ENCODE measurements around the gene LCN1.

Gene LCN1

DNA sequence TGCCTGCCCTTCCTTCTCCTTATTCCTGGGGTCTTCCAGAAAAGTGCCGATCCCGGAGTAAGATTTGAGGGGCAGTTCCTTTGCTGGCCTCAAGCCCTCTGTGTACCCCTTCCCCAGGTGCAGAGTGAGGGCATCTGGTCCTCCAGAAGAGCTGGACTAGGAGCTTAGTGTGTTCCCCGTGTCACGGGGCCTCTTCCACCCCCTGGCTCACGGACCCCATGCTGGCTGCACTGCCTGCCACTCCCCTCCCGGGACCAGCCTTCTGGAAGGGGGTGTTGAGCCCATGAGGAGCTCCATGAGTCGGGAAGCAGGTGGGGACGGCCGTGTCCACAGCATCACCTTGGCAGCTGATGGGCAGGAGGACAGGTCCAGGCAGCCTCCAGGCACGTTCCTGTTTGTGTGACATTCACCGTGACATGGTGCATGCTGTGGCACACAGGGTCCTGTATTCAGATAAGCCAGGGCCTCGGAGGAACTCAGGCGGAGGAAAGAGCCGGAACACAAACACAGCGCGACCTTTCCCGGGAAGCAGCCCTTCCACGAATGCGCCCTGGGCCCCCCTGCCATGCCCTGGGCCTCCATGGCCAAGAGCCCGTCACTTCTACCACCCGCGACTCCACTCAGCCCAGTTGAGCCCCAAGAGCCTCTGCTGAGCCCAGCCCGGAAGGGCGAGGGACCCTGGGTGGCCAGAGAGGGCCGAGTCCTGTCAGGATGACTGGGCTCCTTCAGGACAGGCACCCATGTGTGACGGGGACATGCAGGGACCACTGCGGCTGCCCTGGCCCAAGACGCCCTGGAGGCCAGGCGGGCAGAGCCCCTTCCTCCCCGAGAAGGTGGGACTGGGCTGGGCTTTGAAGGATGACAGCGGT lies 5.9 kb upstream of the LCN1 start:
- H3K27me3 ChIP-seq (ENCODE audit: control insufficient read depth, insufficient read depth, low read length, poor library complexity, severe bottlenecking), result no peaks in the 10 kb centered on the region
- WGBS, 2 experiments, result 93% methylated on average over 31 of the region's 31 CpGs
- H3K4me3 ChIP-seq (ENCODE audit: insufficient read depth, low read depth, low read length), result no peak overlapping the region
- H3K4me1 ChIP-seq (ENCODE audit: control insufficient read depth, insufficient read depth, low read length), result no peaks in the 10 kb centered on the region
- H3K27ac ChIP-seq (ENCODE audit: insufficient read depth, low read depth, low read length, poor library complexity, severe bottlenecking), result no peak overlapping the region
- no peaks in the 10 kb centered on the region for H3K36me3 ChIP-seq (ENCODE audit: control insufficient read depth, insufficient read depth, low read length)
- H3K9me3 ChIP-seq (ENCODE audit: control insufficient read depth, low read length), result no peaks in the 10 kb centered on the region

GRCh38 chr9:135516132-135516860 lies 4.9 kb upstream of the LCN1 start:
- Histone ChIP-seq H3K4me3 (ENCODE audit: insufficient read depth, low read depth, low read length) (no peak overlapping the region), H3K27me3 (ENCODE audit: control insufficient read depth, insufficient read depth, low read length, poor library complexity, severe bottlenecking) (no peaks in the 10 kb centered on the region), H3K4me1 (ENCODE audit: control insufficient read depth, insufficient read depth, low read length) (no peaks in the 10 kb centered on the region), H3K27ac (ENCODE audit: insufficient read depth, low read depth, low read length, poor library complexity, severe bottlenecking) (no peak overlapping the region), H3K36me3 (ENCODE audit: control insufficient read depth, insufficient read depth, low read length) (no peaks in the 10 kb centered on the region), H3K9me3 (ENCODE audit: control insufficient read depth, low read length) (no peaks in the 10 kb centered on the region)
- WGBS, 2 experiments, result 92 to 93% methylated on average over 25 of the region's 25 CpGs

DNA sequence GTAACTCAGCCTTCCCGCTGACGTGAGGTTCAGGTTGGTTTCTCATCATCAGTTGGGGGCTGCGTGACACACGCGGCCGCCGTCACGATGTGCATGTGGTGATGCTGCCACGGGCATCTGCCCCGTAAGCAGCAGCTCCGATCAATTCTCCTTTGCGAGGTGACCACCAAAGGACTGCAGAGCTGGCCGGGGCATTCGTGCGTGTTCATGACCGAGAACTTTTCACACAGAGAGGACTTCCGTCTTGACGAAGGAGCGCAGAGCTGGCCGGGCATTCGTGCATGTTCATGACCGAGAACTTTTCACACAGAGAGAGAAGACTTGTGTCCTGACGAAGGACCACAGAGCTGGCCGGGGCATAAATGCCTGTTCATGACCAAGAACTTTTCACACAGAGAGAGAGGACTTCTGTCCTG lies 3.8 kb upstream of the LCN1 start:
- H3K27ac ChIP-seq (ENCODE audit: insufficient read depth, low read depth, low read length, poor library complexity, severe bottlenecking), result no peak overlapping the region
- no peaks in the 10 kb centered on the region for H3K4me1 ChIP-seq (ENCODE audit: control insufficient read depth, insufficient read depth, low read length)
- no peaks in the 10 kb centered on the region for H3K9me3 ChIP-seq (ENCODE audit: control insufficient read depth, low read length)
- WGBS, 2 experiments, result 94 to 95% methylated on average over 24 of the region's 24 CpGs
- H3K4me3 ChIP-seq (ENCODE audit: insufficient read depth, low read depth, low read length), result no peak overlapping the region
- no peaks in the 10 kb centered on the region for H3K36me3 ChIP-seq (ENCODE audit: control insufficient read depth, insufficient read depth, low read length)
- no peaks in the 10 kb centered on the region for H3K27me3 ChIP-seq (ENCODE audit: control insufficient read depth, insufficient read depth, low read length, poor library complexity, severe bottlenecking)

GRCh38 chr9:135519179-135519971 lies 1.9 kb upstream of the LCN1 start:
- Histone ChIP-seq H3K27ac (ENCODE audit: insufficient read depth, low read depth, low read length, poor library complexity, severe bottlenecking) (no peak overlapping the region), H3K27me3 (ENCODE audit: control insufficient read depth, insufficient read depth, low read length, poor library complexity, severe bottlenecking) (no peaks in the 10 kb centered on the region), H3K9me3 (ENCODE audit: control insufficient read depth, low read length) (no peaks in the 10 kb centered on the region), H3K4me3 (ENCODE audit: insufficient read depth, low read depth, low read length) (no peak overlapping the region), H3K36me3 (ENCODE audit: control insufficient read depth, insufficient read depth, low read length) (no peaks in the 10 kb centered on the region), H3K4me1 (ENCODE audit: control insufficient read depth, insufficient read depth, low read length) (no peaks in the 10 kb centered on the region)
- WGBS, 2 experiments, result 90 to 95% methylated on average over 10 of the region's 10 CpGs

GRCh38 chr9:135521608-135522095 lies 412 bp downstream of the LCN1 start:
- Histone ChIP-seq H3K27me3 (ENCODE audit: control insufficient read depth, insufficient read depth, low read length, poor library complexity, severe bottlenecking) (no peaks in the 10 kb centered on the region), H3K4me1 (ENCODE audit: control insufficient read depth, insufficient read depth, low read length) (peaks cover under 1% of the 10 kb centered on the region), H3K4me3 (ENCODE audit: insufficient read depth, low read depth, low read length) (no peak overlapping the region), H3K9me3 (ENCODE audit: control insufficient read depth, low read length) (no peaks in the 10 kb centered on the region), H3K36me3 (ENCODE audit: control insufficient read depth, insufficient read depth, low read length) (no peaks in the 10 kb centered on the region), H3K27ac (ENCODE audit: insufficient read depth, low read depth, low read length, poor library complexity, severe bottlenecking) (no peak overlapping the region)
- WGBS, 2 experiments, result 94% methylated on average over 9 to 11 of the region's 11 CpGs

DNA sequence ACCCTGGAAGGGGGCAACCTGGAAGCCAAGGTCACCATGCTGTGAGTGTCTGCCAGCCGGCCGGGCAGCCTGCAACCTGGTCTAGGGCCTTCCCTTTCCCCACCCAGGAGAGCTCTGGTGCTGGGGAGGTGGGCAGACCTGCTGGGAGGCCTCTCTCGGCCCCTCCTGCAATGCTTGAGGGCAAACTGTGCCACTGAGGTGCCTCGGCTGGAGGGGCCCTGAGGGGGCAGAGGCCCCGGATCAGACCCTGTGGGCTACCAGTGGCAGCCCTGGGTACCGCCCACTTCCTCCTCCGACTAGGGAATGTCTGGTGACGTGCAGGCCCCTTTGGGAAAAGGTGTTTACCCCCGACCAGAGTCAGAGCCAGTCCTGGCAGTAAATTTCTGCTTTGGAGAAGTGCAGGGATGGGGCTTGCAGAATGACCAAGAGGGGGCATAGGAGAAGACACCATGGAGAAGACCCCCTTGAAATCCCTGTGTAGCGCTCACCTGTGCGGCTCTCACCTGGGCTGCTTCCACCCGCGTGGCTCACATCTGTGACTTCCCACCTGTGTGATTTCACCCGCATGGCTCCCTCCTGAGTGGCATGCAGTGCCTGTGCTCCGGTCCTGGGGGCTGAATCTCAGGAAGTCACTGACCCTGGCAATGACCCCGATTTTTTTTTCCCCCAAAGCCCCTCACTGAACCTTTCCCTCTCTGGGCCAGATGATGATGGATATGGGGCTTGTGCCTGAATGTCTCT lies 1.1 kb downstream of the LCN1 start:
- Histone ChIP-seq H3K27ac (ENCODE audit: insufficient read depth, low read depth, low read length, poor library complexity, severe bottlenecking) (no peak overlapping the region), H3K27me3 (ENCODE audit: control insufficient read depth, insufficient read depth, low read length, poor library complexity, severe bottlenecking) (no peaks in the 10 kb centered on the region), H3K36me3 (ENCODE audit: control insufficient read depth, insufficient read depth, low read length) (no peaks in the 10 kb centered on the region), H3K4me3 (ENCODE audit: insufficient read depth, low read depth, low read length) (no peak overlapping the region), H3K9me3 (ENCODE audit: control insufficient read depth, low read length) (no peaks in the 10 kb centered on the region), H3K4me1 (ENCODE audit: control insufficient read depth, insufficient read depth, low read length) (peaks cover 6% of the 10 kb centered on the region)
- WGBS, 2 experiments, result 88 to 91% methylated on average over 16 of the region's 16 CpGs

- Histone ChIP-seq H3K4me1 (ENCODE audit: control insufficient read depth, insufficient read depth, low read length) (peaks cover 6% of the 10 kb centered on the region), H3K36me3 (ENCODE audit: control insufficient read depth, insufficient read depth, low read length) (no peaks in the 10 kb centered on the region), H3K27me3 (ENCODE audit: control insufficient read depth, insufficient read depth, low read length, poor library complexity, severe bottlenecking) (no peaks in the 10 kb centered on the region), H3K4me3 (ENCODE audit: insufficient read depth, low read depth, low read length) (no peak overlapping the region), H3K27ac (ENCODE audit: insufficient read depth, low read depth, low read length, poor library complexity, severe bottlenecking) (no peak overlapping the region), H3K9me3 (ENCODE audit: control insufficient read depth, low read length) (no peaks in the 10 kb centered on the region)
- 90 to 91% methylated on average over 17 of the region's 17 CpGs for WGBS, 2 experiments
Measured at GRCh38 chr9:135522931-135523330, 1.7 kb downstream of the LCN1 start.

GRCh38 chr9:135523521-135524129 lies 2.4 kb downstream of the LCN1 start:
- Histone ChIP-seq H3K9me3 (ENCODE audit: control insufficient read depth, low read length) (no peaks in the 10 kb centered on the region), H3K4me3 (ENCODE audit: insufficient read depth, low read depth, low read length) (no peak overlapping the region), H3K27ac (ENCODE audit: insufficient read depth, low read depth, low read length, poor library complexity, severe bottlenecking) (no peak overlapping the region), H3K4me1 (ENCODE audit: control insufficient read depth, insufficient read depth, low read length) (peaks cover 6% of the 10 kb centered on the region), H3K27me3 (ENCODE audit: control insufficient read depth, insufficient read depth, low read length, poor library complexity, severe bottlenecking) (no peaks in the 10 kb centered on the region), H3K36me3 (ENCODE audit: control insufficient read depth, insufficient read depth, low read length) (no peaks in the 10 kb centered on the region)
- WGBS, 2 experiments, result 86 to 87% methylated on average over 21 of the region's 21 CpGs

- Histone ChIP-seq H3K4me3 (ENCODE audit: insufficient read depth, low read depth, low read length) (no peak overlapping the region), H3K27ac (ENCODE audit: insufficient read depth, low read depth, low read length, poor library complexity, severe bottlenecking) (no peak overlapping the region)
Measured at GRCh38 chr9:135524130-135524861, 3.1 kb downstream of the LCN1 start.

More at GRCh38 chr9:135524130-135524861, 3.1 kb downstream of the LCN1 start:
- no peaks in the 10 kb centered on the region for H3K36me3 ChIP-seq (ENCODE audit: control insufficient read depth, insufficient read depth, low read length)
- no peaks in the 10 kb centered on the region for H3K9me3 ChIP-seq (ENCODE audit: control insufficient read depth, low read length)
- 85 to 87% methylated on average over 27 of the region's 27 CpGs for WGBS, 2 experiments
- H3K27me3 ChIP-seq (ENCODE audit: control insufficient read depth, insufficient read depth, low read length, poor library complexity, severe bottlenecking), result no peaks in the 10 kb centered on the region
- H3K4me1 ChIP-seq (ENCODE audit: control insufficient read depth, insufficient read depth, low read length), result peaks cover 6% of the 10 kb centered on the region

Data from ectodermal cell (in vitro differentiated cells).